ENCODE measurements around the gene NFATC1. TPM values are rescaled to one million over a fixed set of nuclear protein-coding genes. Genes with fewer than 3 reads are reported as not detected.

The NFATC1 gene
- total RNA-seq, 1 donor from 2014 or later: 8.1 TPM

DNA sequence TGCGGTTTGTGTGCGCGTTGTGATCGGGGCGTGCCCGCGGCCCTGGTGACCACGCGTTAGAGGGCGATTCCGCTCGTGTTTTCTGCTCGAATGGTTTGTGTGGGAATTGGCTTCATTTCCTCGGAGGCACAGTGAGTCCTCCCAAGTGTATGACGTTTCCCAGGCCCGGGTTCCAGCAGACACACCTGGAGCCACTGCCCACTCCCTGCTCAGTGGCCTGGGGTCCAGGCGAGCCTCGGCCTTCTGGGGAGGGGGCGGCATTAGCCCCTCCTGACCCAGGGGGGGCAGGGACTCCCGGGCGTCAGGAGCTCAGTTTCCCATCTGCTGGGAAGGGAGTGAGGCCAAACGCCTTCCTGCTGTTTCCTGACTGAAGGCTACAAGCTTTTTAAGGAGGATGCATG is 92.1 kb downstream of the NFATC1 start:
- no peaks in the 10 kb centered on the region for H3K36me3 Mint-ChIP-seq (ENCODE audit: unreplicated experiment)
- no peaks in the 10 kb centered on the region for H3K9me3 Mint-ChIP-seq (ENCODE audit: unreplicated experiment)
- peak; percentile 77 for DNase-seq (ENCODE audit: extremely low spot score, unreplicated experiment)
- H3K4me3 Mint-ChIP-seq (ENCODE audit: unreplicated experiment): no peak overlapping the region
- H3K27me3 Mint-ChIP-seq (ENCODE audit: unreplicated experiment): no peaks in the 10 kb centered on the region
- TF ChIP-seq, protein P1, sequence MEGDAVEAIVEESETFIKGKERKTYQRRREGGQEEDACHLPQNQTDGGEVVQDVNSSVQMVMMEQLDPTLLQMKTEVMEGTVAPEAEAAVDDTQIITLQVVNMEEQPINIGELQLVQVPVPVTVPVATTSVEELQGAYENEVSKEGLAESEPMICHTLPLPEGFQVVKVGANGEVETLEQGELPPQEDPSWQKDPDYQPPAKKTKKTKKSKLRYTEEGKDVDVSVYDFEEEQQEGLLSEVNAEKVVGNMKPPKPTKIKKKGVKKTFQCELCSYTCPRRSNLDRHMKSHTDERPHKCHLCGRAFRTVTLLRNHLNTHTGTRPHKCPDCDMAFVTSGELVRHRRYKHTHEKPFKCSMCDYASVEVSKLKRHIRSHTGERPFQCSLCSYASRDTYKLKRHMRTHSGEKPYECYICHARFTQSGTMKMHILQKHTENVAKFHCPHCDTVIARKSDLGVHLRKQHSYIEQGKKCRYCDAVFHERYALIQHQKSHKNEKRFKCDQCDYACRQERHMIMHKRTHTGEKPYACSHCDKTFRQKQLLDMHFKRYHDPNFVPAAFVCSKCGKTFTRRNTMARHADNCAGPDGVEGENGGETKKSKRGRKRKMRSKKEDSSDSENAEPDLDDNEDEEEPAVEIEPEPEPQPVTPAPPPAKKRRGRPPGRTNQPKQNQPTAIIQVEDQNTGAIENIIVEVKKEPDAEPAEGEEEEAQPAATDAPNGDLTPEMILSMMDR (IDR thresholded peaks at IDR 0.05): no peak
- peaks cover 42% of the 10 kb centered on the region for H3K4me1 Mint-ChIP-seq (ENCODE audit: unreplicated experiment)
- no peak overlapping the region for H3K27ac Mint-ChIP-seq (ENCODE audit: unreplicated experiment)

DNA sequence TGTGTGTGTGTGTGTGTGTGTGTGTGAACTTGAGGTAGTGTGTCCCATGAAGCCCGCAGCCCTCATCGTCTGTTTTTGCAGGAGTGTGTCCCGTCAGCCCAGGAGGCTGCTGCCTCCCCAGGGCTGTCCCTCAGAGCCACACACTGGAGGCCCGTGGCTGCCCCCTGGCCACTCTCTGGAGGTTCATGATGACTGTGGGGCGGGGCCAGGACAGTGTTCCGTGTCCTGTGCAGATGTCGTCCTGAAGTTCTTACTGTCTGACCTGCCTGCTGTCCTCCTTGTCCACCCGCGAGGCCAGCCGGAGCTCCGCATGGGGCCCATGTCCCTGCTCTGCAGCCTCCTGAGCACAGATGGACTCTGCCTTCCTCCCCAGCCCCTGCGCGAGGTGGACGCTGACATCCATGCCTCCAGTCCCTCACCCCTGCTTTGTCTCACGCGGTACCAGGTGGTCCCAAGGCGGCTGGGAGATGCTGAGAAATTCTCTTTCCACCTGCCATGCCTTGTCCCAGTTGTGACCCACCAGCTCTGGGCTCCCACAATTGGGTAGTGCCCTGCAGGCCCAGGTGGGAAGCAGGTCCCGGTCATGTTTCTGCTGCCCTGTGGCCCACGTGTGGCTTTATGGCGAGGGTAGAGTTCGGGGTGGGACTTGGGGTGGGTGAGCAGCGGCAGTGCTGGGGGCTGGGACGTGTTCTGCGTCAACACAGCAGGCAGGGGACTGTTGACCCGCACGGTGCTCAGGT is 92.8 kb downstream of the NFATC1 start:
- Mint-ChIP-seq H3K9me3 (ENCODE audit: unreplicated experiment) (no peaks in the 10 kb centered on the region), H3K4me3 (ENCODE audit: unreplicated experiment) (no peak overlapping the region), H3K27ac (ENCODE audit: unreplicated experiment) (no peak overlapping the region), H3K27me3 (ENCODE audit: unreplicated experiment) (no peaks in the 10 kb centered on the region), H3K4me1 (ENCODE audit: unreplicated experiment) (peaks cover 42% of the 10 kb centered on the region), H3K36me3 (ENCODE audit: unreplicated experiment) (no peaks in the 10 kb centered on the region)
- TF ChIP-seq, protein P1 (IDR thresholded peaks at IDR 0.05): no peak
- DNase-seq (ENCODE audit: extremely low spot score, unreplicated experiment): no peak

DNA sequence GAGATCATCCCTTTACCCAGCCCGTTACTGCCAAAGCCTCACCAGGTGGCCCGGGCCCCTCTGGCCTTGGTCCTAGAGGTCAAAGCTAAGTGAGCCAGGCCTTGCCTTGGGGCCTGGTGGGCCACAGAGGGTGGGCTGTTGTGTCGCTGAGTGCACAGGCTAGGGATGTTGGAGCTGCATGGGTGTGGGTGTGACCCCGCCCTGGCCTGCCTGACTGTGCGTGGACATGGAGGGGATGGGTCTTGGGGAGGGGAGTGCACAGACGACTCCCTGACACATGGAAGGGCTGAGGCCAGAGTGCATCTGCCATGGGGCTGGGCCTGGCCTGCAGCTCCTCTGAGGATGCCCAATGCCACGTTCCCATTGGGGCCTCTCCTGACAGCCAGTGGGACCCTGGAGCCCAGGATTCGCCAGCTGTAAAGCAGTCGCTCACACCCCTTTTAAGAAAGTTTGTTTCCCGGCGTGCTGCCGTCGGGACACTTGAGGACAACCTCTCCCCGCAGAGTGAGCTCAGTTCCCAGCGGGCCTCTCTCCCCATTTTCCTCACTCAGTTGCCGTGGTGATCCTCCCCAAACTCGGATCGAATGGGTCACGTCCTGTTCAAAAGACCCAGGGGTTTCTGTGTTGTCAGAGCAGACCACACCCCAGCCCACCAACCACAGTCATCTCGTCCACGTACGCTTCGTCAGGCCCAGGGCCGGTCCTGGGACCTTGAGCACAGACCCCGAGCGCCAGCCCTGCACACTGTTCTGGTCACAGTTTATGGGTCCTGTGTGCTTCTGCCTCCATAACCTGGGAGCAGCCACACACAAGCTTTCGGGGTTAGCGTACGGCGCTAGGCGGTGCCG is 93.5 kb downstream of the NFATC1 start:
- no peaks in the 10 kb centered on the region for H3K9me3 Mint-ChIP-seq (ENCODE audit: unreplicated experiment)
- no peaks in the 10 kb centered on the region for H3K36me3 Mint-ChIP-seq (ENCODE audit: unreplicated experiment)
- TF ChIP-seq, protein P1 (IDR thresholded peaks at IDR 0.05): no peak
- no peak overlapping the region for H3K27ac Mint-ChIP-seq (ENCODE audit: unreplicated experiment)
- DNase-seq (ENCODE audit: extremely low spot score, unreplicated experiment): no peak
- H3K4me3 Mint-ChIP-seq (ENCODE audit: unreplicated experiment): no peak overlapping the region
- peaks cover 39% of the 10 kb centered on the region for H3K4me1 Mint-ChIP-seq (ENCODE audit: unreplicated experiment)
- no peaks in the 10 kb centered on the region for H3K27me3 Mint-ChIP-seq (ENCODE audit: unreplicated experiment)

DNA sequence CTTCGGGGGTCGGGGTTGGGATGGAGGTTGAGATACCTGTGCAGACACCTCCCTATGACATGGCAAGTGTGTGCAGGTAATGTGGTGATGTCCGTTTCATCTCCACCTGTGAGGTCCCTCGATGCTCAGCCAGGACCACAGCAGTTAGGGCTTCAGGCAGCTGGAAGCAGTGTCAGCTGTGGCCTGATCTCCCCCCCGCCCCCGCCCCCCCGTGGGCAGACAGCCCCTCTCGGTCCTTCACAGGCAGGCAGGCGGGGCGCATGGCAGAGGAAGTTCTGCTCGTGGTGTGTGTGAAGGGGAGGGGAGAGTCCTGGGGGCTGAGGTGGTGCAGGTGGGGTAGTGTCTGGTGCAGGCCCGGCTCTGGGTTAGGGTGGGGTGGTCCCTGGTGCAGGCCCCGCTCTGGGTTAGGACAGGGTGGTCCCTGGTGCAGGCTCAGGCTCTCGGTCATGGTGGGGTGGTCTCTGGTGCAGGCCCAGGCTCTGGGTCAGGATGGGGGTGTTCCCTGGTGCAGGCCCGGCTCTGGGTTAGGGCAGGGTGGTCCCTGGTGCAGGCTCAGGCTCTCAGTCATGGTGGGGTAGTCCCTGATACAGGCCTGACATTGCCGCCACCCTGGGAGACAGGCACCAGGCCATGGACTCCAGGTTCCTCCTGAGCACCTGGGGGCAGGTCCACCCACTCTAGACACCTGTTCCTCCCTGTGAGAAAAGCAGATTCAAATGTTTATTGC is 94.3 kb downstream of the NFATC1 start:
- no peaks in the 10 kb centered on the region for H3K9me3 Mint-ChIP-seq (ENCODE audit: unreplicated experiment)
- TF ChIP-seq, protein P1 (IDR thresholded peaks at IDR 0.05): no peak
- H3K27me3 Mint-ChIP-seq (ENCODE audit: unreplicated experiment): no peaks in the 10 kb centered on the region
- no peak for DNase-seq (ENCODE audit: extremely low spot score, unreplicated experiment)
- H3K4me3 Mint-ChIP-seq (ENCODE audit: unreplicated experiment): no peak overlapping the region
- H3K4me1 Mint-ChIP-seq (ENCODE audit: unreplicated experiment): peaks cover 32% of the 10 kb centered on the region
- H3K36me3 Mint-ChIP-seq (ENCODE audit: unreplicated experiment): no peaks in the 10 kb centered on the region
- no peak overlapping the region for H3K27ac Mint-ChIP-seq (ENCODE audit: unreplicated experiment)

Measured in osteocyte (in vitro differentiated cells).